CD14-positive monocyte (primary cell): ENCODE measurements around the gene SP7. TPM values are rescaled to one million over a fixed set of nuclear protein-coding genes. Genes with fewer than 3 reads are reported as not detected.
A peak's percentile ranks its signal among the peaks of the same experiment; 100 is the strongest.
"Not testable (repeated sequence)": the region's sequence is repeated elsewhere in the genome, so short reads cannot be mapped to it uniquely, and the experiment has no call there.

ENCODE experiments used
- DNase-seq, 3 donors: peaks; one replicate each; pipeline ENCODE4 v3.0.0-alpha.2; 2011 to 2022
- H2AFZ ChIP-seq: 2 replicates; pipeline ENCODE4 v1.6.0; 2012; ENCODE audit warnings: mild to moderate bottlenecking, low read depth, low read length, inconsistent platforms; ENCODE audit not compliant: insufficient read depth, poor library complexity, severe bottlenecking
- H3K27ac ChIP-seq, 2 donors: 1 replicate in 1 of 2; 2 replicates in 1 of 2; pipeline ENCODE4 v1.5.1; 2012 to 2013; ENCODE audit warnings: low read length in 2 of 2, control low read depth in 1 of 2, inconsistent platforms in 1 of 2, low read depth in 1 of 2, mild to moderate bottlenecking in 1 of 2
- H3K27me3 ChIP-seq, 2 donors: one replicate each; pipeline versions ENCODE4 v1.6.0 to v1.6.1; 2011 to 2013; ENCODE audit warnings: low read length in 2 of 2; ENCODE audit not compliant: control insufficient read depth in 2 of 2, insufficient read depth in 2 of 2
- H3K36me3 ChIP-seq, 2 donors: replicated peaks in 1 of 2; 1 replicate in 1 of 2; 2 replicates in 1 of 2; pipeline versions ENCODE4 v1.5.1 to v1.6.1; 2012 to 2013; ENCODE audit warnings: low read length in 2 of 2, control low read depth in 1 of 2, inconsistent platforms in 1 of 2, mild to moderate bottlenecking in 1 of 2; ENCODE audit not compliant: insufficient read depth in 2 of 2, control insufficient read depth in 1 of 2
- H3K4me1 ChIP-seq, 2 donors: 1 replicate in 1 of 2; 2 replicates in 1 of 2; pipeline versions ENCODE4 v1.5.1 to v1.6.1; 2012 to 2013; ENCODE audit warnings: low read length in 2 of 2, control low read depth in 1 of 2, inconsistent platforms in 1 of 2, mild to moderate bottlenecking in 1 of 2, moderate library complexity in 1 of 2; ENCODE audit not compliant: insufficient read depth in 2 of 2, control insufficient read depth in 1 of 2
- H3K4me2 ChIP-seq: replicated peaks from 2 replicates; pipeline ENCODE3; 2012; ENCODE audit warnings: low read length, moderate library complexity, mild to moderate bottlenecking; ENCODE audit not compliant: poor library complexity, severe bottlenecking; ENCODE audit errors: extremely low read depth
- H3K4me3 ChIP-seq, 3 experiments: fragments of 200-600 bp in 1 of 3; sonication (generic) in 1 of 3; replicated peaks in 1 of 3; 1 replicate in 2 of 3; 2 replicates in 1 of 3; pipeline ENCODE4 v1.5.1; 2011 to 2013; ENCODE audit warnings: low read length in 3 of 3, mild to moderate bottlenecking in 3 of 3, control low read depth in 2 of 3, low read depth in 2 of 3, inconsistent platforms in 1 of 3, moderate library complexity in 1 of 3
- H3K79me2 ChIP-seq: 2 replicates; pipeline ENCODE4 v1.6.0; 2012; ENCODE audit warnings: mild to moderate bottlenecking, control low read depth, inconsistent platforms, low read length, moderate library complexity; ENCODE audit not compliant: insufficient read depth
- H3K9ac ChIP-seq: 2 replicates; pipeline ENCODE4 v1.6.0; 2017; ENCODE audit warnings: low read length, mild to moderate bottlenecking; ENCODE audit not compliant: insufficient read depth, poor library complexity, severe bottlenecking
- H3K9me3 ChIP-seq, 2 donors: replicated peaks in 1 of 2; 1 replicate in 1 of 2; 2 replicates in 1 of 2; pipeline versions ENCODE4 v1.5.1 to v1.6.1; 2012 to 2013; ENCODE audit warnings: low read length in 2 of 2, control low read depth in 1 of 2; ENCODE audit not compliant: control insufficient read depth in 1 of 2, insufficient read depth in 1 of 2
- H4K20me1 ChIP-seq: 2 replicates; pipeline ENCODE4 v1.6.0; 2012; ENCODE audit warnings: mild to moderate bottlenecking, low read length, control low read depth, moderate library complexity; ENCODE audit not compliant: insufficient read depth
- H3K27ac Mint-ChIP-seq, 7 donors: one replicate each; pipeline ENCODE4 v1.8.0; 2020; ENCODE audit warnings: mild to moderate bottlenecking in 7 of 7, mixed read lengths in 7 of 7, moderate library complexity in 6 of 7, inconsistent platforms in 2 of 7
- H3K27me3 Mint-ChIP-seq, 3 donors: one replicate each; pipeline ENCODE4 v1.8.0; 2021 to 2022; ENCODE audit warnings: low read depth in 3 of 3, mild to moderate bottlenecking in 3 of 3, mixed read lengths in 3 of 3, moderate library complexity in 3 of 3, inconsistent platforms in 1 of 3
- H3K36me3 Mint-ChIP-seq, 2 donors: one replicate each; pipeline ENCODE4 v1.8.0; 2020; ENCODE audit warnings: mixed read lengths in 2 of 2, inconsistent platforms in 1 of 2, mild to moderate bottlenecking in 1 of 2
- H3K4me1 Mint-ChIP-seq: one replicate; pipeline ENCODE4 v1.8.0; 2020; ENCODE audit warnings: mild to moderate bottlenecking, mixed read lengths
- H3K4me3 Mint-ChIP-seq, 2 donors: one replicate each; pipeline ENCODE4 v1.8.0; 2020; ENCODE audit warnings: mild to moderate bottlenecking in 2 of 2, mixed read lengths in 2 of 2, moderate library complexity in 1 of 2
- H3K9me3 Mint-ChIP-seq, 7 donors: one replicate each; pipeline ENCODE4 v1.8.0; 2020 to 2022; ENCODE audit warnings: mixed read lengths in 7 of 7, mild to moderate bottlenecking in 6 of 7, moderate library complexity in 6 of 7, inconsistent platforms in 2 of 7
- CTCF ChIP-seq: fragments of 200-600 bp; IDR thresholded peaks from one replicate; pipeline ENCODE4 v1.8.0; 2022; ENCODE audit warnings: antibody characterized with exemption, mild to moderate bottlenecking
- WGBS: methylation state at CpG from one replicate; pipeline ENCODE4 v1.1.5; 2013; ENCODE audit warnings: missing lambda C conversion rate; ENCODE audit not compliant: insufficient coverage; 5-methylcytosine and 5-hydroxymethylcytosine counted together
- intact Hi-C, 2 donors: fragments of 100-400 bp; cut with micrococcal nuclease; formaldehyde crosslinking; loops; one replicate each; pipeline versions ENCODE4 v1.15.0 to v1.15.1; 2023
- polyA plus RNA-seq, 3 donors: library from polyadenylated mRNA; depleted of rRNA in 1 of 3; unstranded in 2 of 3; stranded (reverse) in 1 of 3; fragments of 300-500 nt in 2 of 3; fragments of >200 nt in 1 of 3; fragmentation: Illumina TruSeq in 2 of 3; gene quantifications; 1 replicate in 2 of 3; 2 replicates in 1 of 3; pipeline ENCODE4 v1.2.3, GENCODE V29; 2012 to 2021

Gene SP7
- polyA plus RNA-seq, 3 donors: 0.04 TPM; not detected in 2

DNA sequence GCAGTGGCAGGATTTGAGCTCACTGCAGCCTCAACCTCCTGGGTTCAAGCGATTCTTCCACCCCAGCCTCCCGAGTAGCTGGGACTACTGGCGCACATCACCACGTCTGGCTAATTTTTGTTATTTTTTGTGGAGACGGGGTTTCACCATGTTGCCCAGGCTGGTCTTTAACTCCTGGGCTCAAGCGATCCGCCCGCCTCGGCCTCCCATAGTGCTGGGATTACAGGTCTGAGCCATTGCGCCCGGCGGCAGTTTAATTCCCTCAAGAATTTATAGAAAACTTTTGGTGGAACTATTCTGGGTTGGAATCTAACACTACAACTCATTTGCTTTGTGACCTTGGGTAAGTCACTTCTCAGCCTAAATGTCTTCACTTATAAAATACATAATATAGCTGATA, 42.1 kb upstream of the SP7 start:
- Histone ChIP-seq H2AFZ (peak overlapping the region; percentile 84), H3K27ac (peak overlapping the region in 1 of 2 donors; percentile 85), H3K9ac (no peak overlapping the region), H3K36me3 (peaks cover 13 to 14% of the 10 kb centered on the region in 2 donors), H3K9me3 (no peaks in the 10 kb centered on the region), H3K4me3 (no peak overlapping the region), H3K4me2 (peak overlapping the region; percentile 74), H3K27me3 (no peaks in the 10 kb centered on the region), H3K79me2 (peaks cover 26% of the 10 kb centered on the region), H4K20me1 (peaks cover 15% of the 10 kb centered on the region), H3K4me1 (peaks cover 40 to 48% of the 10 kb centered on the region in 2 donors)
- Mint-ChIP-seq H3K27ac (peak overlapping the region in 1 of 7 donors; percentile 18), H3K4me1 (peaks cover 31% of the 10 kb centered on the region), H3K36me3 (peaks cover 13 to 16% of the 10 kb centered on the region in 2 donors), H3K27me3 (peaks cover 0 to 2% (median 1%) of the 10 kb centered on the region in 3 donors), H3K9me3 (no peaks in the 10 kb centered on the region), H3K4me3 (no peak overlapping the region)
- 96% methylated on average over 9 of the region's 12 CpGs for WGBS
- intact Hi-C loops: loop anchor here (2.0 to 5.0 kb wide), 2 partner anchors 25 to 74 kb away; partner anchors contain the start of gene PCBP2 (in 1 of the 2)
- DNase-seq: no peak
- TF ChIP-seq CTCF: no peak

DNA sequence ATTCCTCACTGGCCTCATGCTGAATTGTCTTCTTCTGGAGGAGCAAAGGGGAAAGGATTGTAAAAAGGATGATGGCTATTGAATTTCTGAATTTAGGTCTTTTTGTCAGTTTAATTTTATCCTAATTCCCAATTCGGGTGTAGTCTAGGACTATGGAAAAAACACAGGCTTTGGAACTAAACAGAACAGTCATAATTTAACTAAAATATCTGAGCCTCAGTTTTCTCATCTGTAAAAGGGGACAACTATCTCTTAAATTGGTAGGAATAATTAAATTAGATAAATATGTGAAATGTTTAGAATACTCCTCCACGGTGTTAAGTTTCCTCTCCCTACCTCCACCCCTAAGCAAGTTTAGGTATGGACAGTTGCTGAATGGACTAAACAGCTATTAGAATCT, 40.6 kb upstream of the SP7 start:
- Mint-ChIP-seq H3K4me3 (no peak overlapping the region), H3K9me3 (no peaks in the 10 kb centered on the region), H3K36me3 (peaks cover 0 to 2% of the 10 kb centered on the region in 2 donors), H3K4me1 (peaks cover 29% of the 10 kb centered on the region), H3K27ac (no peak overlapping the region), H3K27me3 (peaks cover 0 to 2% (median 1%) of the 10 kb centered on the region in 3 donors)
- no peaks in the 10 kb centered on the region for H3K9me3 ChIP-seq
- TF ChIP-seq CTCF: no peak
- no peak overlapping the region for H3K9ac ChIP-seq
- no peak overlapping the region for H3K4me3 ChIP-seq
- no peak overlapping the region for H2AFZ ChIP-seq
- intact Hi-C loops: loop anchor here in 1 of 2 donors (5.0 kb wide), 1 partner anchor 76 kb away; the partner anchor contains the start of gene PCBP2
- H3K36me3 ChIP-seq: no peaks in the 10 kb centered on the region
- H3K4me1 ChIP-seq: peaks cover 40 to 47% of the 10 kb centered on the region in 2 donors
- peaks cover 11% of the 10 kb centered on the region for H3K79me2 ChIP-seq
- H3K27ac ChIP-seq: no peak overlapping the region
- no peaks in the 10 kb centered on the region for H3K27me3 ChIP-seq
- WGBS: no CpG with 5 or more reads among the region's 2 CpGs
- H4K20me1 ChIP-seq: no peaks in the 10 kb centered on the region
- no peak for DNase-seq
- H3K4me2 ChIP-seq: no peak overlapping the region

DNA sequence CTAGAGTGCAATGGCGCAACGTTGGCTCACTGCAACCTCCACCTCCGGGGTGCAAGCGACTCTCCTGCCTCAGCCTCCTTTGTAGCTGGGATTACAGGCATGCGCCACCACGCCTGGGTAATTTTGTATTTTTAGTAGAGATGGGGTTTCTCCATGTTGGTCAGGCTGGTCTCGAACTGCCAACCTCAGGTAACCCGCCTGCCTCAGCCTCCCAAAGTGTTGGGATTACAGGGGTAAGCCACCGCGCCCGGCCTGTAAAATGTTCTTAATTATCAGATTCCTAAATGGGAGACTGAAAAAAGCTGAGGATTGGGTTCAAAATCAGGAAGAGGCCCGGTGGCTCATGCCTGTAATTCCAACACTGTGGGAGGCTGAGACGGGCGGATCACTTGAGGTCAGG, 38.1 kb upstream of the SP7 start:
- H2AFZ ChIP-seq, H3K4me2 ChIP-seq, H3K9me3 Mint-ChIP-seq, H3K4me3 Mint-ChIP-seq, H3K27me3 Mint-ChIP-seq, H4K20me1 ChIP-seq, intact Hi-C loops, H3K9me3 ChIP-seq, DNase-seq, H3K9ac ChIP-seq, H3K36me3 ChIP-seq, H3K79me2 ChIP-seq, H3K27me3 ChIP-seq, H3K4me3 ChIP-seq, H3K36me3 Mint-ChIP-seq: not testable (repeated sequence)
- Mint-ChIP-seq H3K4me1 (peaks cover 36% of the 10 kb centered on the region), H3K27ac (peak overlapping the region in 3 of 7 donors; percentile 8 to 75 (median 70))
- WGBS: 73% methylated on average over 5 of the region's 14 CpGs
- Histone ChIP-seq H3K27ac (peak overlapping the region in 1 of 2 donors; percentile 30), H3K4me1 (peaks cover 53 to 59% of the 10 kb centered on the region in 2 donors)
